Measurements from ENCODE around the gene YIPF3.
"Not testable (repeated sequence)": the region's sequence is repeated elsewhere in the genome, so short reads cannot be mapped to it uniquely, and the experiment has no call there.

Gene YIPF3

GRCh38 chr6:43516697-43517504, at the start of gene YIPF3, which contains the start of gene POLR1C:
Gene YIPF3, minus strand, starts transcription at chr6:43516926. Its CDS starts 119 bp downstream, at chr6:43516807.
Gene POLR1C, plus strand, starts transcription at chr6:43517089. Its CDS starts 21 bp downstream, at chr6:43517110.
- peak; percentile 99 to 100 for DNase-seq

DNA sequence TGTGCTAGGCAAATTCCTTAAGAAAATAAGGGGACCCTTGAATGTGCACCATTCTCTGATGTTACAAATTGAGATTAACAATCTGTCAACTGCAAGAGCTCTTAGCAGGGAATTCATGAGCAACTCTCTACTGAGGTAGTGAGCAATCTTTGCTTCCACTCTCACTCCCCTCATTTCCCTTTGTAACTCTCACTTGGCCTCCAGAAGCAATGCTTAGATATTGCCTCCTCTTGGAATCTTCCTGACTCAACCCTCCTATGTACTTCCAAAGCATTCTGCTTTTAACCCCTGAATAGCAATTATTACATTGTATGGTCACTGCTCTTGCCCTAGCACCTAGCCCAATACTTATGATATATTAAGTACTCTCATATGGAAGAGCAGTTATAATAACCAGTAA, 42.6 kb upstream of the YIPF3 start:
- no peak for DNase-seq

- not testable (repeated sequence) for DNase-seq
Observed at GRCh38 chr6:43557620-43558019, 40.9 kb upstream of the YIPF3 start.

GRCh38 chr6:43547222-43547621, 30.5 kb upstream of the YIPF3 start:
- DNase-seq = no peak

DNA sequence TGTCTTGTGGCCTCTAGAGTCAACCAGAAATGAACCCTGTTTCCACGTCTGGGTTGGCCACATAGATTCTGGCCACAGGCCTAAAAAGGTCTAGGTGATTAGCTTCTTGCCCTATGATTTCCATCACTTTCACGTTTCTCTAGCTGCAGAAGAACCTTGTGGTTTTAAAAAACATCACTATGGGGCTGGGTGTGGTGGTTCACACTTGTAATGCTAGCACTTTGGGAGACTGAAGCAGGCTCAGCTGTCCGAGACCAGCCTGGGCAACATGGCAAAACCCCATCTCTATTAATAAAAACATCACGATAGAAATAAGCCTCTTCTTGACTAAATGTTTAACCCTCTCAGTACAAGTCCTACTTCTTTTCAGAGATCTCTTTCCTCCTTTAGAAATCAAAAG, 27.7 kb upstream of the YIPF3 start:
- no peak for DNase-seq

DNA sequence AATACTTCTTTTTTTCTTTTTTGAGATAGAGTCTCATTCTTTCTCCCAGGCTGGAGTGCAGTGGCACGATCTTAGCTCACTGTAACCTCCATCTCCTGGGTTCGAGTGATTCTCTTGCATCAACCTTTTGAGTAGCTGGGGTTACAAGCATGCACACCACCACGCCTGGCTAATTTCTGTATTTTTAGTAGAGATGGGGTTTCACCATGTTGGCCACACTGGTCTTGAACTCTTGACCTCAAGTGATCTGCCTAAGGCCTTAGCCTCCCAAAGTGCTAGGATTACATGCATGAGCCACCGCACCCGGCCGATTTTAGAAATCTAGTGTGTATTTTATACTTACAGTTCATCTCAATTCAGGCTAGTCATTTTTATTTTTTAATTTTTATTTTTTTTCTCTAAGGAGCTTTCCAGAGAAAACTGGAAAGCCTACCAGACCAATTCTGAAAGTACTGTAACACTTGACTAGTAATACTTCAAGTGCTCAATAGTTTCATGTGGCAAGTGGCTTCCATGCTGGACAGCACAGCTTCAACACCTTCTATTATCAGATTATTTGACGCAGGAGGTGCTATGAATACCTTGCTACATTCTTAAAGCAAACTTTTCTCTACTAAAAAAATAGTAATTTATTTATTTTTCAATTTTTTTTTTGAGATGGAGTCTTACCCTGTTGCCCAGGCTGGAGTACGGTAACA, 25.2 kb upstream of the YIPF3 start:
- no peak for DNase-seq

- DNase-seq = no peak
Observed at GRCh38 chr6:43540507-43540906, 23.8 kb upstream of the YIPF3 start.

GRCh38 chr6:43539409-43539808, 22.7 kb upstream of the YIPF3 start:
- not testable (repeated sequence) for DNase-seq

GRCh38 chr6:43538986-43539385, 22.3 kb upstream of the YIPF3 start:
- DNase-seq = not testable (repeated sequence)

DNA sequence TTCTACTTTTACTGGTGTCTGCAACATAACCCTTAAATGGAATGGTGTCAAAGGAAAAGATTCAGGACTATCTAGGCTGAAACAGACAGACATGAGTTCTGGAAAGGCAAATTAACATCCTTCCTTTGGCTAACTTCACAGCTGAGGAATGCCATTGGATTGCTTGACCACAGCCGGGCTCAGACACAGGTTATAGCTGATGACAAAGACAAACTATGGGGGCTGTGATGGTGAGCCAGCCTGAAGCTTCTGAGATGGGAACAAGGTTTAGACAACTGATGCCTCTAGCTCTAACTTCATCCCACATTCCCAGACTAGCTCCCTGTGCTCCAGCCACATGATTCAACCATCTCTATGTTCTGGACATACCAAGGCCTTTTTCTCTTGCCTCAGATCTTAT, 15.5 kb upstream of the YIPF3 start:
- no peak for DNase-seq

GRCh38 chr6:43524483-43524961, 7.8 kb upstream of the YIPF3 start:
- DNase-seq = no peak

- DNase-seq = no peak
Observed at GRCh38 chr6:43523284-43523683, 6.6 kb upstream of the YIPF3 start.

GRCh38 chr6:43522547-43523261, 6.0 kb upstream of the YIPF3 start:
- DNase-seq = no peak

- DNase-seq = no peak
Observed at GRCh38 chr6:43521836-43522235, 5.1 kb upstream of the YIPF3 start.

- DNase-seq = no peak
Observed at GRCh38 chr6:43520097-43520496, 3.4 kb upstream of the YIPF3 start.

GRCh38 chr6:43517505-43518357, 1.0 kb upstream of the YIPF3 start:
- DNase-seq = peak in 1 of 2 experiments; percentile 29

GRCh38 chr6:43516367-43516696, 394 bp downstream of the YIPF3 start:
- DNase-seq = no peak

- no peak for DNase-seq
Observed at GRCh38 chr6:43515808-43516207, 918 bp downstream of the YIPF3 start.

- DNase-seq = no peak
Observed at GRCh38 chr6:43511824-43512415, 4.8 kb downstream of the YIPF3 start.

GRCh38 chr6:43510827-43511163, 5.9 kb downstream of the YIPF3 start:
- no peak for DNase-seq

- DNase-seq = no peak
Observed at GRCh38 chr6:43509984-43510826, 6.5 kb downstream of the YIPF3 start, which contains the start of gene LRRC73. Gene LRRC73, minus strand, starts transcription at chr6:43510346. Its CDS starts 561 bp downstream, at chr6:43509785.
